ENCODE results near the gene RNF138.
"Not testable (repeated sequence)": the region's sequence is repeated elsewhere in the genome, so short reads cannot be mapped to it uniquely, and the experiment has no call there.

RNF138 gene

DNA sequence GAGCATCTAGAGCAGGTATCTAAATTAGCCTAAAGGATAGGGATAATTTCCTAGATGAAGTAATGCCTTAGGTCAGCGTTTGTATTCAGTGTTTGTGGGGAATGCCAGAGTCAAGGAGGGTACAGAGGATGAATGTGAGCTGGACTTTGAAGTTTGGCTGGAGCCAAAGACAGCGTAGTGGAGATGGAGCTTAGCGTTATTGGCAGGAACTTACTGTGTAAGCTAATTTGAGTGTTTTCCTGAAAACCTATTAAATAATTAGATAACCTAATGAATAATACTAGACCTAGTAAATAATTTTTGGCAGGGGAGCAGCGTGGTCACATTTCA, 4.2 kb downstream of the RNF138 start:
- DNase-seq (ENCODE audit: low spot score), result no peak

GRCh38 chr18:32096946-32097345, 5.3 kb downstream of the RNF138 start:
- DNase-seq (ENCODE audit: low spot score), result no peak

GRCh38 chr18:32104516-32104915, 12.8 kb downstream of the RNF138 start:
- DNase-seq (ENCODE audit: low spot score), result no peak

DNA sequence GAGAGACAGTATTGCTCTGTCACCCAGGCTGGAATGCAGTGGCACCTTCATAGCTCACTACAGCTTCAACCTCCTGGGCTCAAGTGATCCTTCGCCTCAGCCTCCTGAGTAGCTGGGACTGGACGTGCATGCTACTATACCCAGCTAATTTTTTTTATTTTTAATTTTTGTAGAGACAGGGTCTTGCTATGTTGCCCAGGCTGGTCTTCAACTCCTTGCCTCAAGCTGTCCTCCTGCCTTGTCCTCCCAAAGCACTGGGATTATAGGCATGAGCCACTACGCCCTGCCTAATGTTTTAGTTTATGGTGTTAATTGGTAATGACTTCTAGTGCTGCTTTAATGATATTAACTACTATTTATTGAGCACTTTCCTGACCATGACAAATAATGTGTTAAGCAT, 18.3 kb downstream of the RNF138 start:
- no peak for DNase-seq (ENCODE audit: low spot score)

DNA sequence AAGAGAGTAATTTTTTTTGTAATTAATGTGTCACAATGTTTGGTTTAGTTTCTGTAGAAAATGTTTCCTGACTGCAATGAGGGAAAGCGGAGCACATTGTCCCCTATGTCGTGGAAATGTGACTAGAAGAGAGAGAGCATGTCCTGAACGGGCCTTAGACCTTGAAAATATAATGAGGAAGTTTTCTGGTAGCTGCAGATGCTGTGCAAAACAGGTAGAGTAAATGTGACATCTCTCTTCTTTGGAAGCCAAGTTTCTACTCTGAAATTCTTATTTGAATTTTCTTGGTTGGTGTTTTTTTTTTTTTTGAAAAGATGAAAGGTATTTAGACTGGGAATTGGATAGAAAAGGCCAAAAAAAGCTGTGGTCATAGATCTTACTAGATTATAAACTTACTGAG, 20.0 kb downstream of the RNF138 start:
- no peak for DNase-seq (ENCODE audit: low spot score)

DNA sequence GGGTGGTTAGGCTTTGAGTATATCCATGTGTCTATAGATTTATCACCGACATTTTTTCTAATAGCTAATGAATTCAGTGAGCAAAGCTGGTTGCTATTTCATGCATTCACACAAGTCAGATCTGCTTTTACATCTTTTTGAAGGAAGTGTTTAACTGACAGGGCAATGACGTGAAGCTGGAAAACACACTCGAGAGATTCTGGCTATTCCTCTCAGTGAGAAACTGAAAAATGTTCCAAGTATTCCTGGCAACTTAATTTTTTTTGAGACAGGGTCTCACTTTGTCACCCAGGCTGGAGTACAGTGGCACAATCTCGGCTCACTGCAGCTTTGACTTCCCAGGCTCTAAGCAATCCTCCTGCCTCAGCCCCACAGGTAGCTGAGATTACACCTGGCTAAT, 21.2 kb downstream of the RNF138 start:
- no peak for DNase-seq (ENCODE audit: low spot score)

DNA sequence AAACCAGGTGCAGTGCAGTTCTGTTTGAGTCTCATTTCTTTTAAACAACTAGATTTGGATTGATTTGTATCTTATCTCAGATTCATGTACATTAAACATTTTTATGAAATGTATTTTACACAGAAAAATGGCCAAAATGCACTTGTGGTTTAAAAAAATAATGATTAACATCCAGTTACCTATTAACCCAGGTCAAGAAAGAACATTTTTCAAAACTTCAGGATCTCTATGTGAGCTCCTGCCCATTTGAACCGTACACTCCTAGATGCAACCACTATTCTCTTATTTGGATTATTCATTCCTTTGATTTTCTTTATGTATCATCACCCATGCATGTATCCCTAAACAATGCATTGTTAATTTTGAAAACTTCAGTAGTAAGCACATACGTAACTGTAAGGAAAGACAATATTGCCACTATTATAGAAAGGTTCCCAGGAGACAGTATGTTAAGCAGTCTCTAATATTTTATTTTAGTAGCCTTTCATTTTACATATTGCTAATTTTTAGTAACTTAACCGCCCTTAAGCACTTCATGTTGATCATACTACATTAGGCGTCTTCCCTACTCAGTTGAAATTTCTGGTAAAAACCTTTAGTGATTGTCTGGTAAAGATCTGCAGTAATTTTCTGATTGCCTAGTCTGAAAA, 22.7 kb downstream of the RNF138 start:
- no peak for DNase-seq (ENCODE audit: low spot score)

GRCh38 chr18:32122039-32122438, 30.4 kb downstream of the RNF138 start:
- DNase-seq (ENCODE audit: low spot score), result no peak

DNA sequence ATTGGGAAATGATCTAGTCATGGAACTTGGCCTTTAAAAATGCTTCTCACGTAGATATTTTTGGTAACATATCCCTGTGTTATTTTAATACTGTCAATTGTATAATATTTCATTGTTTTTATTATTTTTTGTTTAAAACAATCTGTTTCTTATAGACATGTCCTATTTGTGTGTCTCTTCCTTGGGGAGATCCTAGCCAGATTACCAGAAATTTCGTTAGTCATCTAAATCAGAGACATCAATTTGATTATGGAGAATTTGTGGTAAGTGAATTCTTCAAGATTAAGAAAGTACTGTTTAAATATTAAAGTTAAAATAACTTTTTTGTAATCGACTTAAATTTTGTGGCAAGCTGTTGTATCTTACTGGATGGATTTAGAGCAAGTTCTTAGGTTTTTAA, 34.9 kb downstream of the RNF138 start:
- DNase-seq (ENCODE audit: low spot score), result no peak

DNA sequence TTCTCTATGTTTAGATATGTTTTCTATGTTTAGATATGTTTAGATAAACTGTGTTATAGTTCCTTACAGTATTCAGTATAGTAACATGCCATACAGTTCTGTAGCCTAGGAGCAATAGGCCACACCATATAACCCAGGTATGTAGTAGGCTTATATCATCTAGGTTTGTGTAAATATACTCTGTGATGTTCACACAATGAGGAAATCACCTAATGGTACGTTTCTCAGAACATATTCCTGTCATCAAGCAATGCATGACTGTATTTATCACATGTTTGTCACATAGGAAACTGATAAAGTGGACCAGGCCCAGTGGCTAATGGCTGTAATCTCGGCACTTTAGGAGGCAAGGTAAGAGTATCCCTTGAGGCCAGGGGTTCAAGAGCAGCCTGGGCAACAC, 44.0 kb downstream of the RNF138 start:
- no peak for DNase-seq (ENCODE audit: low spot score)

GRCh38 chr18:32138332-32138982, 46.8 kb downstream of the RNF138 start:
- DNase-seq (ENCODE audit: low spot score), result no peak

DNA sequence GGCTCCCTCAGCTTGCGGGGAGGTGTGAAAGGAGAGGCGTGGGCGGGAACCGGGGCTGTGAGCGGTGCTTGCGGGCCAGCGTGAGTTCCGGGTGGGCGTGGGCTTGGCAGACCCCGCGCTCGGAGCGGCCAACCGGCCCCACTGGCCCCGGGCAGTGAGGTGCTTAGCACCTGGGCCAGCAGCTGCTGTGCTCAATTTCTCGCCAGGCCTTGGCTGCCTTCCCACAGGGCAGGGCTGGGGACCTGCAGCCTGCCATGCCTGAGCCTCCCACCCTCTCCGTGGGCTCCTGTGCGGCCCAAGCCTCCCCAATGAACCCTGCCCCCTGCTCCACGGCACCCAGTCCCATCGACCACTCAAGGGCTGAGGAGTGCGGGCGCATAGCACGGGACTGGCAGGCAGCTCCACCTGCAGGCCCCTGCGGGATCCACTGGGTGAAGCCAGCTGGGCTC, 48.2 kb downstream of the RNF138 start:
- no peak for DNase-seq (ENCODE audit: low spot score)

- no peak for DNase-seq (ENCODE audit: low spot score)
Measured at GRCh38 chr18:32148185-32148870, 56.7 kb downstream of the RNF138 start.

- no peak for DNase-seq (ENCODE audit: low spot score)
Measured at GRCh38 chr18:32152705-32153448, 61.2 kb downstream of the RNF138 start.

DNA sequence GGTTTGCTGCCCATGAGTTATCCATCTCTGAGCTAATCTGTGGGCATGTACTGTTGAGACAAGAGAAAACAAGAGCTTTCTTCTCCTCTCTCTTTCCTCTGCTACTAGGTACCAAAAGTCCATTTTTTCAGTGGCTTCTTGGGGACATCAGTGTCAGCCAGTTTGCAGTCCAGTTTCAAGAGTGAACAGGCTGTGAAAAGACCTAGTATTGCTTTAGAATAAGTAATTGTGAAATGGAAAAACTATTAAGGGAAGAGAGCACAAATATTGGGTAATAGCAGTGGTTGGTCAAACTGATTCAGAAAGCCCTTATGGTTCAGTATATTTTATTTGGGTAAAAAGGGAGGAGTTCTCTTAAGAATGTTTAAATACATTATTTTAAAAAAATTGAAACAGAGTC, 65.2 kb downstream of the RNF138 start:
- no peak for DNase-seq (ENCODE audit: low spot score)

DNA sequence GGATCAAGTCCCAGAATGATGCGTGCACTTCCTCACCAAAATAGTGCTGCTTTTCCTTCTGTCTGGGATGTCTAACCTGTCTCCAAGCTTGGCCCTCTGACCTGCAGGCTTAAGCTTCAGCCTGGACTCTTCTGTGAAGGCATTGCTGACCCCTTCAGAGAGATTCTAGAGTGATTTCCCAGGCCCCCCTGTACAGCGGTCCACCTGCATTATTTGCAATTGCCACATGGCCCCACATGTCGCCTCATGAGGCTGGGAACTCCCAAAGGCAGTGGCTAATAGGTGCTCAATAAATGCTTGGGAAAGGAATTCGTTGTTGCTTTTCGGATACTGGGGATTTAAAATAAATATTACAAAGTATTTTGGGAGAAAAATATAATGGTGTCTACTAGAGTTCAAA, 65.9 kb downstream of the RNF138 start:
- no peak for DNase-seq (ENCODE audit: low spot score)

DNA sequence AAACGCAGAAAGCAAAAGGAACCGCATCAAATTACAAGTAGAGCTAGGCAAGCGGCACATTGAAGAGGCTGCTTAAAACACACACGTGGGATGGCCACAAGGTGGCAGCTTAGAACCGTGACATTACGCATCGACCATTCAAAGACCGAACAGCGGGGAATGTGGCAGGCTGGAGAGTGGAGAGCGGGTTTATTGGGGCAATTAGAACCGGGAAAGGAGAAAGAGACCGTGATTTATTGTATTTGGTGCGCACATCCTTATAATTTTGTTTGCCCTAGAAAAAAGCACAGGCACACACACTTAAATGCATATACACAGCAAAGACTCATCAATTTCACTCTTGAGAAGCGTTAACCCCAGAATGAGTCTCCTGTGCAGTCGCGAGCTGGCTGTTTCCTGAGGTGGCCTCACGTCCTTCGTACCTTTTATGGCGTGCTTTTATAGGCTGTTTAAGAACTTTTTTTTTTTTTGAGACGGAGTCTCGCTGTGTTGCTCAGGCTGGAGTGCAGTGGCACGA, 66.5 kb downstream of the RNF138 start:
- peak; percentile 89 for DNase-seq (ENCODE audit: low spot score)

DNA sequence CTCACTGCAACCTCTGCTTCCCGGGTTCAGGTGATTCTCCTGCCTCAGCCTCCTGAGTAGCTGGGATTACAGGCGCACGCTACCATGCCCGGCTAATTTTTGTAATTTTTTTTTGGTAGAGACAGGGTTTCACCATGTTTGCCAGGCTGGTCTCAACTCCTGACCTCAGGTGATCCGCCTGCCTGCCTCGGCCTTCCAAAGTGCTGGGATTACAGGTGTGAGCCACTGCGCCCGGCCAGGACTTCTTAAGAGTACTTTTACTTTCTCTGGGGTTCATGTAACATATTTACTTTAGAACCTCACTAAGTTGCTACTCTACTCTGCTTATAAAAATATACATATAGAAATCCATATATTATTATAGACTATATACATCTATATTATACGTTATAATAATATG, 67.0 kb downstream of the RNF138 start:
- DNase-seq (ENCODE audit: low spot score), result not testable (repeated sequence)

GRCh38 chr18:32160547-32160946, 68.9 kb downstream of the RNF138 start:
- no peak for DNase-seq (ENCODE audit: low spot score)

DNA sequence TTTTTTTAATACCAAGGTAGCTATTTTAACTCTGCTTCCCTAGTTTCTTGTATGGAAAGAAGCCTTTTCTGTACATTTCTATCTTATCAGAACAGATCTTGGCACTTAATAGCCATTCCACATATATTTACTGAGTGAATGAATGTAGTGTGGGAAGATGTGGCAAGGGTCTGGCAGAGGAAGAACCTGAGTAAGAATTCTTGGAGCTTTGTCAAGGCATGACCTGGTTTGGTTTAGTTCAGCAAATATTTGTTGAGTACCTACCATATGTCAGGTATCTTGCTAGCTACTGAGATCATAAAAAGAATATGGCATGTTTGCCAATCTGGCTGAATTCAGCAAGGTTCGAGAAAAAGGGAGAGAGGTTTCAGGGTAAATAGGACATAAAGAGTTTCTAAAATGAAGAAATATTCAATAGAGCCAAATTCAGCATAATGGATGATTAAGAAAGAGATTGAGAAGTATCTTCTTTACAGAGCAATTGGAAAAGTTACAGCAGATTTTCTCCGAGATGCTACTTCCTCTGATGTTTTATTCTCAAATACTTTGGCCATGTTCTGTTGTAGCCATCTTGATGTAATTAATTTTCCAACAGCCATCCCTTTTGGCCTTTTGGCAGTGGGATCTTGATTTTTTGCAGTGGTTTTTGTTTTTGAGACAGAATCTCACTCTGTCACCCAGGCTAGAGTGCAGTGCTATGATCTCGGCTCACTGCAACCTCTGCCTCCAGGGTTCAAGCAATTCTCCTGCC, 76.5 kb downstream of the RNF138 start:
- no peak for DNase-seq (ENCODE audit: low spot score)

DNA sequence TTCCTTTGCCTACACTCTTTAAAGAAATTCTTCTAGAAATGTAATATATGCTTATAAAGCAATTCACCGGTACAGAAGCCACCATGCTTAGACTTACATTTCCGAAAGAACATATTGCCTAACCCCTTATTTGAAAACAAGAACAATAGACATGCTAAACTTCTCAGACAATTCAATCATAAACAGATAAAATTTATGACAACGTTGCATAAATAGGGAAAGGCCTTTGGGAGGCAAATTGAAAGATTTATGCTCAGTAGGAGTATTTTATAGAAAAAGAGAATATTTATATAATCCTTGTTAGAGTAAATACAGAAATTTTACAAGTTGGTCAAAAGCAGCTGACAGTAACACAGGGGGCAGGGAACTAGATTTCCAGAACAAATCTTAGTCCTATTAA, 82.0 kb downstream of the RNF138 start:
- no peak for DNase-seq (ENCODE audit: low spot score)

GRCh38 chr18:32174719-32175118, 83.0 kb downstream of the RNF138 start:
- no peak for DNase-seq (ENCODE audit: low spot score)

Data from GM03348 (cell line).